Gastroesophageal sphincter (tissue), 4 donors: ENCODE measurements around the gene BTBD1. TPM values are rescaled to one million over a fixed set of nuclear protein-coding genes. Genes with fewer than 3 reads are reported as not detected.
A peak's percentile ranks its signal among the peaks of the same experiment; 100 is the strongest.
"Not testable (repeated sequence)": the region's sequence is repeated elsewhere in the genome, so short reads cannot be mapped to it uniquely, and the experiment has no call there.

ENCODE experiments used
- ATAC-seq: fragments of 150-250 bp; one replicate; pipeline ENCODE4 v1.9.1; 2016; ENCODE audit warnings: mild to moderate bottlenecking, moderate library complexity
- H3K27ac ChIP-seq, 4 donors: fragments of 200-600 bp; sonication (generic) in 3 of 4; 1 replicate in 3 of 4; 2 replicates in 1 of 4; pipeline ENCODE4 v1.5.1; 2016 to 2019
- H3K27me3 ChIP-seq: fragments of 200-600 bp; sonication (generic); one replicate; pipeline ENCODE4 v1.5.1; 2019
- H3K36me3 ChIP-seq, 2 donors: fragments of 200-600 bp; sonication (generic); one replicate each; pipeline ENCODE4 v1.5.1; 2019; ENCODE audit warnings: control low read depth in 1 of 2
- H3K4me1 ChIP-seq, 3 donors: fragments of 200-600 bp; sonication (generic); 1 replicate in 2 of 3; 2 replicates in 1 of 3; pipeline ENCODE4 v1.5.1; 2016 to 2019; ENCODE audit warnings: control low read depth in 2 of 3
- H3K4me3 ChIP-seq, 2 donors: fragments of 200-600 bp; sonication (generic); one replicate each; pipeline ENCODE4 v1.5.1; 2019; ENCODE audit warnings: mild to moderate bottlenecking in 1 of 2, moderate library complexity in 1 of 2
- H3K9me3 ChIP-seq, 3 donors: fragments of 200-600 bp; sonication (generic); one replicate each; pipeline ENCODE4 v1.5.1; 2017 to 2019; ENCODE audit warnings: control low read depth in 2 of 3
- CTCF ChIP-seq, 4 experiments: fragments of 200-600 bp in 2 of 4; fragments of 450-650 bp in 2 of 4; sonication (generic) in 1 of 4; IDR thresholded peaks; one replicate each; pipeline ENCODE4 v1.5.1; 2017 to 2019; ENCODE audit warnings: antibody characterized with exemption in 4 of 4, mild to moderate bottlenecking in 2 of 4, moderate library complexity in 2 of 4
- EP300 ChIP-seq: sonication (generic); formaldehyde crosslinking; IDR thresholded peaks from one replicate; pipeline ENCODE4 v1.6.1; 2017; ENCODE audit warnings: antibody characterized with exemption, mild to moderate bottlenecking
- POLR2A ChIP-seq, 2 donors: fragments of 450-650 bp; IDR thresholded peaks; one replicate each; pipeline ENCODE4 v1.6.1; 2017; ENCODE audit warnings: antibody characterized with exemption in 2 of 2, mild to moderate bottlenecking in 2 of 2, moderate library complexity in 1 of 2
- POLR2AphosphoS5 ChIP-seq: sonication (generic); formaldehyde crosslinking; IDR thresholded peaks from one replicate; pipeline ENCODE4 v1.6.1; 2017; ENCODE audit warnings: antibody characterized with exemption
- WGBS, 2 donors: methylation state at CpG; one replicate each; pipeline ENCODE4 v1.1.5; 2018; ENCODE audit warnings: low coverage in 1 of 2; 5-methylcytosine and 5-hydroxymethylcytosine counted together
- total RNA-seq, 4 donors: library from RNA; depleted of rRNA; stranded (reverse); fragments of >200 nt; gene quantifications; one replicate each; pipeline ENCODE4 v1.1.0, GENCODE V29; 2016

Gene BTBD1
- total RNA-seq, 4 donors from 2014 or later = 48.6 to 69.6 (median 60.5) TPM

DNA sequence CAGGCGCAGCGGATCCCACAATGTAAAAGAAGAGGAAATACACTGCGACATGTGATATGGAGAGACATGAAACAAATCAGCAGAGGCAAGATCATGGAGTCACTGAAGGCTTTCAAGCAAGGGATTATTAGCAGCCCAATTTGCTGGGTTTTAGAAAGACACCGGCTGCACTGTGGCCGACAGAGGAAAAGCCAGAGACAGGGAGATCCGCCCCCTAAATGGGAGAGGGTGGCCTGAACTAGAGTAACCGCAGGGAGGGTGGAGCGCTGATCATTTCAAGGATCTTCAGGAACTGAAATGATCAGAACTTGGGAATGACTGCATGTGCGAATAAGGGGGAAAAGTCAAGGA, 55.0 kb downstream of the BTBD1 start:
- peak overlapping the region; percentile 82 to 94 for H3K4me3 ChIP-seq
- no peaks in the 10 kb centered on the region for H3K9me3 ChIP-seq
- 44 to 57% methylated on average over 7 to 9 of the region's 9 CpGs for WGBS, 2 donors
- no peak for TF ChIP-seq CTCF (IDR thresholded peaks at IDR 0.05)
- TF ChIP-seq POLR2A (IDR thresholded peaks at IDR 0.05) = no peak
- no peak for TF ChIP-seq EP300
- no peak for TF ChIP-seq POLR2AphosphoS5
- H3K36me3 ChIP-seq = peaks cover 0 to 43% of the 10 kb centered on the region in 2 donors
- no peak for ATAC-seq
- peak overlapping the region in 3 of 4 donors; percentile 86 to 89 (median 88) for H3K27ac ChIP-seq
- H3K4me1 ChIP-seq = peaks cover 5 to 35% (median 15%) of the 10 kb centered on the region in 3 donors
- no peaks in the 10 kb centered on the region for H3K27me3 ChIP-seq

DNA sequence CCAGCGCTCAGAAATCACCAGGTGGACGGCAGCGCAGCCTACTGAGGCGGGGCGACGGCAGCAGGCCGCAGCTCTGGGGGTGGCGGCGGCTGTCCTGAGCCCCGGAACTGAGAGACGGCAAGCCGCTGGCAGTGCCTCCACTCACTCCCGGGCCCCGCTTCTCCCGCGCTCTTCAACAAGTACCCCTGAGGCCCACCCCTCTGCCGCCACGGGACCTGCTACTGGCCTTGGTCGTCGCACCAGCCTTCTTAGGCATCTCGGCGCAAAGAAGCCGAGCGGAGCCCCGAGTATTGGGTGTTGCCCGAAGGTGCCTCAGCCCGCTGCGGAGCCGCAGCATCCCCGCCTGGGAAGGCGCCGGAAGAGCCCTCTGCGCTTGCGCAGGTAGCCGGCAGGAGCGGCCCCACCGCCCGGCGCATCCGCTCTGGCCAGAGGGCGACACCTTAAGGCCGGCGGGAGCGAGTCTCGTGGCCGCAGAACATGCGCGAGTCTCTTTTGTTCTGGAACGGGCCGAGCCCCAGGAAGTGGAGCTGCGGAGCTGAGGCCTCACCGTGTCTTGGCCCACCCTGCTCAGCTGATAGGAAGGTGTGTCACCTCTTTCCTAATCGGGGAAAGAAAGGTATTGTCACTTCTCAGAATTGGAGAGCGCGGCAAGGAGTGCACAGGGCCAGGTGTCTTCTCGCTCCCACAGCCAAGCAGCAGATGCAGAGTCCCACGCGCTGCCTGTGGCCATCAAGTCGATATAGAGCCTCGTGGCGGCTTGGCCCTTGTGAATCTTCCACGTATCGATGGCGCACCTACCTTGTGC, 55.6 kb downstream of the BTBD1 start, which contains the start of gene C15orf40:
C15orf40 (minus strand) TSS at position 369 of the 805 bp plus-strand sequence; CDS start at position 337, 32 bp downstream.
- H3K27me3 ChIP-seq = no peaks in the 10 kb centered on the region
- H3K4me1 ChIP-seq = peaks cover 5 to 35% (median 15%) of the 10 kb centered on the region in 3 donors
- H3K4me3 ChIP-seq = peak within 1 kb of the TSS; percentile 82 to 94
- H3K9me3 ChIP-seq = no peaks in the 10 kb centered on the region
- peaks cover 0 to 43% of the 10 kb centered on the region in 2 donors for H3K36me3 ChIP-seq
- WGBS, 2 donors = 0% methylated on average over 6 to 7 of the region's 64 CpGs
- TF ChIP-seq POLR2AphosphoS5 (peak; percentile 74), EP300 (no peak), CTCF (IDR thresholded peaks at IDR 0.05) (peak; percentile 14 to 86 (median 71)), POLR2A (IDR thresholded peaks at IDR 0.05) (peak; percentile 69 to 77)
- ATAC-seq = peak; percentile 98
- peak within 1 kb of the TSS; percentile 23 to 89 (median 87) for H3K27ac ChIP-seq

- TF ChIP-seq CTCF (IDR thresholded peaks at IDR 0.05) (peak; percentile 30 to 74 (median 72)), EP300 (no peak)
These were observed 56.3 kb downstream of the BTBD1 start for GRCh38 chr15:83010709-83011270.

GRCh38 chr15:83000672-83001031, 66.4 kb downstream of the BTBD1 start:
- H3K4me3 ChIP-seq, ATAC-seq, H3K27me3 ChIP-seq, H3K9me3 ChIP-seq: not testable (repeated sequence)
- 50 to 94% methylated on average over 1 to 3 of the region's 3 CpGs for WGBS, 2 donors
- Histone ChIP-seq H3K27ac (peak overlapping the region in 1 of 4 donors; percentile 39), H3K36me3 (peaks cover 0 to 30% of the 10 kb centered on the region in 2 donors), H3K4me1 (peaks cover 0 to 12% (median 0%) of the 10 kb centered on the region in 3 donors)

More at GRCh38 chr15:83010709-83011270, 56.3 kb downstream of the BTBD1 start:
- Histone ChIP-seq H3K4me3 (peak overlapping the region; percentile 82 to 94), H3K27ac (peak overlapping the region; percentile 23 to 89 (median 87)), H3K27me3 (no peaks in the 10 kb centered on the region), H3K4me1 (peaks cover 5 to 35% (median 15%) of the 10 kb centered on the region in 3 donors), H3K36me3 (peaks cover 0 to 43% of the 10 kb centered on the region in 2 donors), H3K9me3 (no peaks in the 10 kb centered on the region)
- peak; percentile 74 for ATAC-seq
- 8 to 9% methylated on average over 6 to 11 of the region's 15 CpGs for WGBS, 2 donors

- Histone ChIP-seq H3K4me1 (peaks cover 0 to 12% (median 0%) of the 10 kb centered on the region in 3 donors), H3K4me3 (peak overlapping the region; percentile 9 to 19), H3K27ac (peak overlapping the region in 3 of 4 donors; percentile 39 to 54 (median 54)), H3K27me3 (no peaks in the 10 kb centered on the region), H3K9me3 (no peaks in the 10 kb centered on the region), H3K36me3 (peaks cover 0 to 24% of the 10 kb centered on the region in 2 donors)
- TF ChIP-seq POLR2AphosphoS5 (no peak), CTCF (IDR thresholded peaks at IDR 0.05) (peak in 3 of 4 experiments; percentile 32 to 48 (median 40)), EP300 (no peak), POLR2A (IDR thresholded peaks at IDR 0.05) (no peak)
- no peak for ATAC-seq
- WGBS, 2 donors = 0 to 10% methylated on average over 1 to 2 of the region's 6 CpGs
These were observed 67.0 kb downstream of the BTBD1 start for GRCh38 chr15:82999905-83000671.
